Measurements from ENCODE around the gene GPRC5C.
"Not testable (repeated sequence)": the region's sequence is repeated elsewhere in the genome, so short reads cannot be mapped to it uniquely, and the experiment has no call there.

Gene GPRC5C, protein sequence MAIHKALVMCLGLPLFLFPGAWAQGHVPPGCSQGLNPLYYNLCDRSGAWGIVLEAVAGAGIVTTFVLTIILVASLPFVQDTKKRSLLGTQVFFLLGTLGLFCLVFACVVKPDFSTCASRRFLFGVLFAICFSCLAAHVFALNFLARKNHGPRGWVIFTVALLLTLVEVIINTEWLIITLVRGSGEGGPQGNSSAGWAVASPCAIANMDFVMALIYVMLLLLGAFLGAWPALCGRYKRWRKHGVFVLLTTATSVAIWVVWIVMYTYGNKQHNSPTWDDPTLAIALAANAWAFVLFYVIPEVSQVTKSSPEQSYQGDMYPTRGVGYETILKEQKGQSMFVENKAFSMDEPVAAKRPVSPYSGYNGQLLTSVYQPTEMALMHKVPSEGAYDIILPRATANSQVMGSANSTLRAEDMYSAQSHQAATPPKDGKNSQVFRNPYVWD

DNA sequence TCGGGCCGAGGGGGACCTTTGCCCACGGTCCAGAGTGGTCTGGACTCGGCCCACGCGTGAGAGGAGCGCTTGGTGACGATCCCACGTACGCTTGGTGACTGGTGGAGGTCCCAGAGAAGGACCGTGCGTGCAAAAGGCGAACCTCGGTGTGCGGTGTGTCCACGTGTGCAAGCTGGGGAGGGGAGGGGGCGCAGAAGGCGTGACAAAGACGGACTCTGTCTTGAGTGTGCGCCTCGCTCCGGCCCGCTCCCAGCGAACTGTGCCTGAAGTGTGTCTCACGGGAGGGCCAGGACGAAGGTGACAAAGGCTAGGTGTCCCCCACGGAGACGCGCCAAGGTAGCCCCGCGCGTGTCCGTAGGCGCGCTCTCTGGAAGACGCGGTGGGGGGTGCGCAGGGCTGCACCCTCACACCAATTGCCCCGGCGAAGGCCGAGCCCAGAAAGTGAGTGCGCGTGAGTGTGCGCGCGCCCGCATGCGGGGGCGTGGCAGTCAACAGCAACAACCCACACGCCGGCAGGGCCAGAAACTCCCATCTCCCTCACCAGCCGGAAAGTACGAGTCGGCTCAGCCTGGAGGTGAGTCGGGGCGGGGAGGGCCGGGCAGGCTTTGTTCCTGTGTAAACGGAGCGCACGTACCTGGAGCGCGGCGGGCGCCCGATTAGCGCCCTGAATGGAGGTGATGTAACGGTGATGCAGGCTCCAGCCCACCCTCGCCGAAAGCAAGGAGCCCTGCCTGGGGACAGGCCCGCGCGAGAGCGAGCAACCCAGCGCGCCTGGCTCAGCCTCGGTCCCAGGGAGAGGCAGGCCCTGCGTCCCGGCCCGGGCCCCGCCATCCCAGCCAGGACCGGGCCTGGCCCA, at the start of gene GPRC5C:
GPRC5C (plus strand) TSS at position 521 of the 856 bp plus-strand sequence. CDS start 7,689 bp downstream, outside the sequence.
- DNase-seq = peak; percentile 27

DNA sequence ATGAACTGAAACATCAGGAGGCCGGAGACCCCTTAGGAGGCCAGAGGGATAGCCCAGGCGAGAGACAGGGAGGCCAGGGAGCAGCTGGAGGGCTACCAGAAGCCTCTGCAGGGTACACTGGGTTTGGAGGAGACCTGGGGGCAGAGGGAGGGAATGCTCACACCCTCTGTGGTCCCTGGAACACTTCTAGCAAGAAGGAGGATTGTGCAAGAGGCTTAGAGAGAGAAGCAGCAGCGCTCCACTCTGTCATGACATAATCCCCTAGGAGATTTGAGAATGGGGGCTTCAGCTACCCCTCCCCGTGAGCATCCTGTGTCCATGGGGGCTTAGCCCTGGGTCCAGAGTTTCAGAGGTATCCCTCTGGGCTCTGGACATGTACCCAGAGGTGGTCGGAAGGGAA, 48.7 kb upstream of the GPRC5C start:
- no peak for DNase-seq

DNA sequence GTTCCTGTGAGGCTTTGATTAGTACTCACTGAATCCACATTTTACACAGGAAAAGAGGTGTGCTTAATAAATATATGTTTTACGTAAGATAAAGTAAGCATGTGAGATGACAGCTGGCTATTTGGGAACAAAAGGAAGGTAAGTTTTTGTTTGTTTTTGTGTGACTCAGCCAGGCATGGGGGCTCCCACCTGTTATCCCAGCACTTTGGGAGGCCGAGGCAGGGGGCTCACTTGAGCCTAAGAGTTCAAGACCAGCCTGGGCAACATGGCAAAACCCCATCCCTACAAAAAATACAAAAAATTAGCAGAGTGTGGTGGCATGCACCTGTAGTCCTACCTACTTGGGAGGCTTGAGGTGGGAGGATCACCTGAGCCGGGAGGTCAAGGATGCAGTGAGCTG, 46.7 kb upstream of the GPRC5C start:
- DNase-seq = no peak

DNA sequence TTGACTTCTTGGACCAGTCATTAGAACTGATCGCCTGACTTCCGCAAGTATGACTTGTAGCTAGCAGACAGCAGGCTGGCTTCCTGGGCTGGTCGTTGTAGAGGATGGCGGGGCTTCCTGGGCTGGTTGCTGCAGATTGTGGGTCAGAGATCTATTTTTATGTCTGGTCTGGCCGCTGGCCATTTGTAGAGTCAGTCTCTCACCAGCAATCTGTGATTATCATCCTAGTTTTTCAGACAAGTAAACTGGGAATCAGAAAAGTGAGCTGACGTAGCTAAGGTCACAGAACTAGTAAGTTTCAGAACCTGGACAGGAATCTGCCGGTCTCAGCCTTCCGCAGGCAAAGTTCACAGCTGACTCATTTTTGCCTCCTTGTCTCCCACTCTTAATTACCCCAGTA, 45.5 kb upstream of the GPRC5C start:
- no peak for DNase-seq

DNA sequence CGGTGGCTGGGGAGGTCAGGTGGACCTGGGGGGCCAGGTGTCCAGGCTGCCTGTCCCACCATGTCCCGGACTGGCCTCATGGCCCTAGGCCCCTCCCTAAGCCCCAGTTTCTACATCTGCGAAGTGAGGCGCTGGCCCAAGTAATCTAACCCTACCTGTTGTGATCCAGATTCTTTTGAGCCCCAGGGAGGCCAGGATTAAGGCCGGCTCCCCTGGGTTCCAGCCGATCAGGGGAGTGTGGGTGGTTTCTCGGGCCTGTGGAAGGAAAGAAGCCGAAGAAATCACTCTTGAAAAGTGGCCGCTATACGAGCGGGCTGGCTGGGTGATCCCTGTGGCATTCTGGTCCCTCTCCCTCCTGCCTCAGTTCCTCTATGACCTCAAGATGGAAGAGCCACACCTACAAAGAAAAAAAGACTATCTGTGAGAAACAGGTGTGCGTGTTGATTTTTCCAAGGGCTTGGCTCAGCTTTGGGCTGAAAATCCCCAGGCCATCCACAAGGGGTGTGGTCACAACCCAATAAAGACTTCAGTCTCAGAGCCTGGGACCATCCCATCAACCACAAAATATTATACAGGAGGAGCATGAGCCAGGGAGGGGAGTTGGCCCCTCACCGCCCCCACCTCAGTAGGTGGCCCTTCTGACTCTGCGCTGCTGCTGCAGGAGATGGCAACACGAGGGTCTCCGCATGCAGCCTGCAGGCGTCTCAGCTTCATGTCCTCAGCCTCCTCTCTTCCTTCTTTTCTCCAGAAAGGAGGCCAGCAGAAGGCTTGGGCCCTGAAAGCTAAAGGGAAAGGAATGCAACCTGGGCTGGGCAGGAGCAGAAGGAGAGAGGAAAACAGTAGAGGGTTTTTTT, 44.3 kb upstream of the GPRC5C start:
- DNase-seq = no peak

DNA sequence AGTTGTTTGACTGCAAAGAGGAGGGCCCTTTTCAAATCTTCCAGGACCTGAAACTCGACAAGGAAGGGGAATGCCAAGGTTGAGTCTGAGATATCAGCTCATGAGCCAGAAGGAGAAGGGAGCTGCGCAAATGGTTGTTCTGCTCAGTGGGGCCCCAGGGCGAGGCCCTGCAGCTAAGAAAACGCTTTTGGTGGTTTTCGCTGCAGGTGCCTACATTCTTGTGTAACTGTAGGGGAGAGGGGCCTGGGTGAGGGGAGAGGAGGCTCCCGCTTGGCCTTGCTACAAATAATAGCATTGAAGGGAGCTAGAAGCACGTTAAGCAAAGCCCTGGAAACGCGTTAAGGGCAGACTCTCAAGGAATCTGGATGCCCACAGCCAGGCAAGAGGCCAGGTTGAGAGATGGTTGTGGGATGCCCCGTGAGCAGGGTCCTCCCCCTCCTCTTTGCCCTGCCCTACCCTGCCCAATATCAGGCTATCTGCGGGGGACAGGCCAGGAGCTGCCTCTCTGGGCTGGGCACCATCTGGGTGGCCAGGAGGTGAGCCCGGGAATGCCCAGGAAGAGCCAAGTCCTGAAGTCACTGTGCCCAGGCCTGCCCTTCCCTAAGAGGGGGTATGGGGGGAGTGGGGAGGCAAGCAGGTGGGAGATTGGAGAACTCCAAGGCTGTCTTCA, 42.7 kb upstream of the GPRC5C start:
- no peak for DNase-seq

DNA sequence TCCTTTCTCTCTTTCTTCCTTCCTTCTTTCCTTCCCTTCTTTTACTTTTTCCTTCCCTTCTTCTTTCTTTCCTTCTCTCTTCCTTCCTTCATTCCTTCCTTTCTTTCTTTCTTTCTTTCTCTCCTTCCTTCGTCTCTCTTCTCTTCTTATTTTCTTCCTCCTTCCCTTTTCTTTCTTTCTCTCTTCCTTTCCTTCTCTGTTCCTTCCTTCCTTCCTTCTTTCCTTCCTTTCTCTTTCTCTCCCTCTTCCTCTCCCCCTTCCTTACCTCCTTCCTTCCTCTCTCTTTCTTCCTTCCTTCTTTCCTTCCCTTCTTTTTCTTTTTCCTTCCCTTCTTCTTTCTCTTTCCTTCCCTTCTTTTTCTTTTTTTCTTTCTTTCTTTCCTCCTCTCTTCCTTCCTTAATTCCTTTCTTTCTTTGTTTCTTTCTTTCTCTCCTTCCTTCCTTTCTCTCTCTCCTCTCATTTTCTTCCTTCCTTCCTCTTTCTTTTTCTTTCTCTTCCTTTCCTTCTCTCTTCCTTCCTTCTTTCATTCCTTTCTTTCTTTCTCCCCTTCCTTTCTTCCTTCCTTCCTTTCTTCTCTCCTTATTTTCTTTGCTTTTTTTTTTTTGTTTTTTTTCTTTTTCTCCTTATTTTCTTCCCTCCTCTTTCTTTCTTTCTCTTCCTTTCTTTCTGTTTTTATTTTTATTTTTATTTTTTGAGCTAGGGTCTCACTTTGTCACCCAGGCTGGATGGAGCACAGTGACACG, 41.8 kb upstream of the GPRC5C start:
- no peak for DNase-seq

DNA sequence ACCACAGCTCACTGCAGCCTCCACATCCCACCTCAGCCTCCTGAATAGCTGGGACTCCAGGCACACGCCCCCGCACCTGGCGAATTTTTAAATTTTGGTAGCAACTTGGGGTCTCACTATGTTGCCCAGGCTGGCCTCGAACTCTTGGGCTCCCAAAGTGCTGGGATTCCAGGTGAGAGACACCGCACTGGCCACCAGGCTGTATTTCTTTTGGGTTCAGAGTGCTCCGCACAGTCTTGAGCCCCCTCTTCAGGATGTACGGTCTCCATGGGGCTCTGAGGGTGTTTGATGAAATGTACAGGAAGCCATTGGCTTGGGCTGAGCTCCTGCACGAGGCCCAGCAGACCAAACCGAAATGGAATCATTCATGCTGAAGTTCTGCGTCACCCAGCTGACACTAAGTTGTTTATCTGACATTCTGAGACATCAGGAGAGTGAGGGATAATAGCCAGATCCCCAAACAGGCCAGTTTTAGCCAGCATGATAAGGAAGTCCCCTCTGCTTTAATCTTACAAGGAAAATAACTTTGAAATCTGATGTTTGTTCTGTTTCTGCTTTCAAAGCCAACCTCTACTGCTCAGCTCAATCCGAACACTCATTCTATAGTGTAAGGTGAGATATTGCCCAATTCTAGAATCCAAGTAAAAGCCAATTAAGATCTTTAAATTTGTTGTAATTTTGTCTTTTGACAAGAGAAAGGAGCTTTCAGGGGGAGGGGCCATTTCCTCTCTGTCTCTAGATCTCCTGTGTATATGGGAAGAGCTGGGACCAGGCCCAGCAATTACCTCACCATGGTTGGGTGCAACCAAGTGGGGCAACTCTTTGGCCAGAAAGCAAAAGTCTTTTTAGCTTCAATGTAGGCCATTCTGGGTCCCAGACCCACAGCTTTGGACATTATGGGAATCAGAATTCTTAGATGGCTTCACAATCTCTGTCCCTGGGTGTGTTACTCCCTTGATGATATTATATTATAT, 40.9 kb upstream of the GPRC5C start:
- no peak for DNase-seq

DNA sequence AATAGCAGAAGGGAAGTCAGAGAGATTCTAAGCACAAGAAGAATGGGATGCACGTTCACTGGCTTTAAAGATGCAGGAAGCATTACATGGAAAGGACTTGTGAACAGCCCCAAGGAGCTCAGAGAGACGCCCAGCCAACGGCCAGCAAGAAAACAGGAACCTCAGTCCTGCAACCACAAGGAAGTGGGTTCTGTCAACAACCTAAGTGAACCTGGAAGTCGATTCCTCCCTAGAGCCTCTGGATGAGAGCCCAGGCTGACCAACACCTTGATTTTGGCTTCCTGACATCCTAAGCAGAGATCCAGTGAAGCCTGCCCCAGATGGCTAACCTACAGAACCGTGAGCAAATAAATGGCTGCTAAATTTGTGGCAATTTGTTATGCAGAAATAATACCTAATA, 40.1 kb upstream of the GPRC5C start:
- no peak for DNase-seq

DNA sequence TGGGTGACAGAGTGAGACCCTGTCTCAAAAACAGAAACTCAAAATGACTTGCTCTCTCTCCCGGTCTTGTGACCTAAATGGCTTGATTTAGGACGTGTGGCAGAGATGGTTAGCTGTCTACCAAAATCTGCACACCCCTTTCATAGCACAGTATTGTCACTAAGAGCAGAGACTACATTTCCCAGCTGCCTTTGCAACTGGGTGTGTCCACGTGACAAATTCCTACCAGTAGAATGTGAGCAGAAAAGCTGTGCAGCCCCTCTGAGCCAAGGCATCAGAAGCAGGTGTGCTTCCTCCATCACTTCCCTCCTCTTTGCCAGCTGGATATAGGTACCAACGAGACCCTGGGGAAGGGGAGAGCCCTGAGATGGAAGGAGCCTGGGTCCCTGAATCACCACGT, 39.0 kb upstream of the GPRC5C start:
- DNase-seq = no peak

DNA sequence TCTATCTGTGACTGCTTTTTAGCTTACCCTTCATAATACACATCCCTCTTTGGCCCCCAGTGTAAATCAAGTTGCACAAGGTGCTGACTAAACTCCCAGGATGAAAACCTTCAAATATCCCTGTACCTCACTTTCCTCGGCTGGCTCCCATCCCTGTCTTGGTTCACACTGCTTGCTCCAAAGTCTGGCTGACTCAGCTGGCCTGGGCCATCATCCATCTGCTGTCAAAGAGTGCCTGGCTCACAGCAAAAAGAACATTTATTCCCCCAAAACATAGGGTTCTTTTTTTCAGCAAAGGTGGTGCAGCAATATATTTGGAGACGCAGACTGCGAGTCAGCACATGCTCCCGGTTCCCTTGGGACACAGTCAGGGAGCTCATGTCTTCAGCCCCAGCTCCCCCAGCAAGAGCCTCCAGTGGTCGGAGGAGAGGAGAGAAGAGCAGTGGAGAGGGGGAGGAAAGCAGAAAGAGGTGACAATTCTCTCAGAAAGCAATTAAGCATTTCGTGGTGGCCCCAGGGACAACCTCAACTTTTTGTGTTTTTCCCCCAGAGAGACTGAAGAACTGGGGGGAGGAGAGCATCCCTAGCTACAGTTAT, 38.4 kb upstream of the GPRC5C start:
- no peak for DNase-seq

DNA sequence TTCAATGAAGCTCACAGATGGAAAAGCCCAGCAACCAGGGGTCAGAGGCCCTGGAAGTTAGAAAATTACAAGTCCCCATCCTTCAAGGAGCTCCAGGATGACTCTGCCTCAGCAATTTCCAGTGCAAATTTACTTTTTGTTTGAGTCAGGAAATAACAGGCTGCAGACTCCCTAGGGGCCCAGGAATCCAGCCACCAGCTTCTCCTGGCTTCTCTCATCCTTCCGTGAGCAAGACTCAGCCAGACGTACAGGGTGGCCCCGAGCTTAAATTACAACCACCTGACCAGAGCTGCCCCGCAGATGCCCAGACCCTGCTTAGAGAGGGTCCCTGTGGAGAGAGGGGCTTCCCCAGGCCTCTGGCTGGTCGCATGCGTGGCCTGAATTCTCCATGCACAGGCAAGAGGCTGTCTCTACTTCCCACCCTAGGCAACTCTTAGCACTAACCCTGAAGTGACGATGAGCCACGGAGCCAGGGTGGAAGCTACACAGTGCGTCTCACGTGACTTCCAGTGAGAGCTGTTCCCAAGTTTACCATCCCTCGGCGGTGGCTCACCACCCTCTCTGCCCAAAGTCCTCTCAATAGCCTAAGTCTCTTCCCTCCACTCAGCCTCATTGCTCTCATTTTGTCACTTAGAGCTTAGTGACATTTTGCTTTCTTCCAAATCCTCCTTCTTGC, 37.5 kb upstream of the GPRC5C start:
- no peak for DNase-seq

DNA sequence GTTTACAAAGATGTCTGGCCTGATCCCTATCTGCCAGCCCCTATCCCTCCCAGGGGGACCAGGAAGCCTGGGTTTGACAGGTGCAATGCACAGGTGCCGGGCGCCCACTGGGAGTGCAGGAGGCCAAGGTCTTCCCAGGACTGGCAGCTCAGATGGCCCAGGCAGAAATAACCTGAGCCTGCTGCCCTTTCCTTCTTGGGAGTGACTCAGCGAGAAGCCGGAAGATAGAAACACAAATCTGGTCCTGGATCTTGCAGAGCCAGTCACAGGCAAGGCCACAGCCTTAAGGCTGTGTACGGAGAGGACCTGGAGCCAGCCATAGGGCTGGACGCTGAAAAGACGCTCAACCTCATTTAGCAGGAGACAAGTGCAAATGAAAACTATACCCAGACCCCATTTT, 36.9 kb upstream of the GPRC5C start:
- no peak for DNase-seq

DNA sequence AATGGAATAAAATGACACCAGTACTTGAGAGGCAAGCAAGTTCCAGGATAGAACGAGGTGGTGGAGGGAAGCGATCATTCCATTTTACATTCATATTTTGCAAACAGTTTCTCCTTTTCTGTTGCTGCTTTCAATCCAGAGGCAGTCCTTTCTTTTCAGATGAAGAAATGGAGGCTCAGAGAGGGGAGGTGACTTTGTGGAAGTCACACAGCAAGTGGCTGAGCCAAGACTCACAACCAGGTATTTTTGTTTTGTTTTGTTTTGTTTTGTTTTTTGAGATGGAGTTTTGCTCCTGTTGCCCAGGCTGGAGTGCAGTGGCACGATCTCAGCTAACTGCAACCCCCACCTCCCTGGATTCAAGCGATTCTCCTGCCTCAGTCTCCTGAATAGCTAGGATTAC, 35.3 kb upstream of the GPRC5C start:
- DNase-seq = no peak

DNA sequence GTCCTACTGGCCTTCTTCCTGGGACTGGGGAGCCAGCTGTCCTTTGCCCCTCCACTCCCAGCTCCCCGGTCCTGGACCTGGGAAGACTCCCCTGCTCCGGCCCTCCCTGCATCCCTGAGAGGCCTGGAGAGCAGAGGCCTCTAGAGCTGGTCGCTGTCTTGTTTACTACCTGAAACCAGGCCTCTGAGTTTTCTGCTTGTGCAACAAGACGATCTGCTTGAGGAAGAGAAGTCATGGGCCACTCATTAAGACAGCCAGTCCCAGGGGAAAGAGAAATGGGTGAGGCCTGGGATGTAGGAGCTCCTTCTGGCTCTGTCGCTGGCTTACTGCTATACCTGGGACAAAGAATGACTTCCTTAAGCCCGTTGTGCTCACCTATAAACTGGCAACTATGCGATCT, 29.8 kb upstream of the GPRC5C start:
- no peak for DNase-seq

DNA sequence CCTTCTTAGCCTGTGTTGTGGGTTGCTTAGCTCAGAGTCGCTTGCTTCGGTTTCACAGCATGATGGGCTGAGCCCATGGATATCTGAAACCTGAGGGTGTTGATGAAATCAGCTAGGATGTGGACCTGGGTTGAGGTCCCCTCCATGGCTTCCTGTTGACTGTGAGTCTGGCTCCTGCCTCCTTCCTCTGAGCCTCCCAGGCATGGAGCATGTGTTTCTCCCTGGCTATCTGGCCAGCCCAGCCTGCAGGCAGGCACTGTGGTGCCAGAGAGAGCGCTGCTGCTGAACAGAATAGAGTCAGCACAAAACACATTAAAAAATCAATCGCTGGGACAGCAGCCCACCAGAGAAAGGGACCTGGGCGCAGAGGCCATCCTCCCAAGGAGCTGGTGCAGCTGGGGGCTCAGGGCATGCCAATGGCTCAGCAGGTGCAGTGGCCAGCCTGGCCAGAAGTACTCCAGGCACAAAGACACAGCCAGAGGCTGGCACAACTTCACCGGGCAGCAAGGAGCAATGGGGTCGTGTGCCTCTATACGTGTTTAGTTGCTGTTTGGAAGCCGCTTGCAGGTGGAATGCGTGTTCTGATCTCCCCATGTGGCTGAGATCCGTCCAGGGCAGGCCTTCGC, 28.3 kb upstream of the GPRC5C start:
- no peak for DNase-seq

DNA sequence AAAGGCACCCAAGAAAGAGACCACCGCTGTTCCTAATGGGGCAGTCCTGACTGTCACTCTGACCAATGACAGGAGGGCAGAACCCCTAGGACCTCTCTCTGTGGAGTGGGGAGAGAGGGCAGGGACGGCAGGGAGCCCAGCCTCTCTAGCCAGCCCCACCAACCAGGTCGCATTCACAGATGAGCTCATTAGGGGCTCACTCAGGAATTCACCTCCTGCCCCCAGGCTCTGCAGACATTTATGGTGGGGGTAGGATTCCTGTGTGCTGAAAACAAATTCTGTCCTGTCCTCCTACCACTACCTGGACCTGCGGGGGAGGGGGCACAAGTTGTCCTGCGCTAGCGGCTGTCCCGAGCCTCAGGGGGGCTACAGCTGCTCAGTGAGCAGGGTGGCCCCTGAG, 27.7 kb upstream of the GPRC5C start:
- no peak for DNase-seq

DNA sequence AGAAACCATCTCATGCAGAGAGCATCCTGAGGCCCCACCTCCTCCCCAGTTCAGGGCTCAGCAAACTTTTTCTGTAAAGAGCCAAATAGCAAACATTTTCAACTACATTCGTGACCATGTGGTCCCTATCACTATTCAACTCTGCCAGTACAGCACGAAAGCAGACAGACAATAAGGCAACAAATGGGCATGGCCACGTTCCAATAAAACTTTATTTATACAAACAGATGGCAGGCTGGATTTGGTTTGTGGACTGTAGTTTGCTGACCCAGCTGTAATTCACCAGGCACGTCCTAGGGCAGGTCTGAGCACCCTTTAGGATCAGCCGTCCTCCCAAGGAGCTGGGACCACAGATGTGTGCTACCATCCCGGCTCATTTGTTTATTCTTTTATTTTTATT, 27.1 kb upstream of the GPRC5C start:
- no peak for DNase-seq

DNA sequence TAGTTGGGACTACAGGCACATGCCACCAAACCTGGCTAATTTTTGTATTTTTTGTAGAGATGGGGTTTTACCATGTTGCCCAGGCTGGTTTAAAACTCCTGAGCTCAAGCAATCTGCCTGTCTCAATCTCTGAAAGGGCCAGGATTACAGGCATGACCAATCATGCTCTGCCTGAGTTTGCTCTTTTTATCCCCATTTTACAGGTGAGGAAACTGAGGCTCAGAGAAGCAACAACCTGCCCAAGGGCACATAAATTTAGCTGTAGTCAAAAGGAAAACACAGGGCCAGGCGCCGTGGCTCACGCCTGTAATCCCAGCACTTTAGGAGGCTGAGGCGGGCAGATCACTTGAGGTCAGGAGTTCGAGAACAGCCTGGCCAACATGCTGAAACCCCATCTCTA, 26.6 kb upstream of the GPRC5C start:
- not testable (repeated sequence) for DNase-seq

All from hematopoietic multipotent progenitor cell treated with erythropoietin and hydrocortisone succinate and interleukin-3 and kit ligand, for 8 days (in vitro differentiated cells).